Activated B cell treated with CpG ODN at 0.5 μM for 24 hours (primary cell): ENCODE results near the gene AOPEP. TPM values are rescaled to one million over a fixed set of nuclear protein-coding genes. Genes with fewer than 3 reads are reported as not detected.

ENCODE experiments used
- ATAC-seq: fragments of 200-7000 bp; cut with Tn5 transposase; one replicate; pipeline ENCODE4 v1.10.0; 2021; ENCODE audit warnings: low read depth, mild to moderate bottlenecking, moderate library complexity
- CTCF ChIA-PET: fragments of 350-600 bp; sonication (Branson Sonifier 250); formaldehyde crosslinking; loops from one replicate; lab custom pipeline; 2021; ENCODE audit warnings: antibody characterized with exemption; lab: Charles Lee
- POLR2A ChIA-PET: fragments of 350-600 bp; sonication (Branson Sonifier 250); formaldehyde crosslinking; loops from one replicate; lab custom pipeline; 2021; ENCODE audit warnings: antibody characterized with exemption; lab: Charles Lee
- DNase-seq: peaks from one replicate; pipeline ENCODE4 v3.0.0; 2022
- H3K27ac Mint-ChIP-seq: one replicate; pipeline ENCODE4 v1.8.0; 2020; ENCODE audit warnings: mixed read lengths
- H3K27me3 Mint-ChIP-seq: one replicate; pipeline ENCODE4 v1.8.0; 2021; ENCODE audit warnings: mixed read lengths
- H3K36me3 Mint-ChIP-seq: one replicate; pipeline ENCODE4 v1.8.0; 2021; ENCODE audit warnings: low read depth, mixed read lengths
- H3K4me1 Mint-ChIP-seq: one replicate; pipeline ENCODE4 v1.8.0; 2021; ENCODE audit warnings: mixed read lengths
- H3K4me3 Mint-ChIP-seq: one replicate; pipeline ENCODE4 v1.8.0; 2020; ENCODE audit warnings: mild to moderate bottlenecking, mixed read lengths
- H3K9me3 Mint-ChIP-seq: one replicate; pipeline ENCODE4 v1.8.0; 2020; ENCODE audit warnings: mixed read lengths
- intact Hi-C: fragments of 100-400 bp; cut with micrococcal nuclease; formaldehyde crosslinking; loops from one replicate; pipeline ENCODE4 v1.15.1; 2024
- total RNA-seq: library from RNA; stranded (reverse); gene quantifications from 2 replicates; pipeline ENCODE4 v1.2.3, GENCODE V29; 2022
- TF ChIP-seq, protein P1 (sequence below): fragments of 200-600 bp; IDR thresholded peaks from one replicate; pipeline ENCODE4 v1.8.0; 2022; ENCODE audit warnings: antibody characterized with exemption, mild to moderate bottlenecking

The AOPEP gene
- total RNA-seq, 1 donor from 2014 or later = 20.4 TPM

DNA sequence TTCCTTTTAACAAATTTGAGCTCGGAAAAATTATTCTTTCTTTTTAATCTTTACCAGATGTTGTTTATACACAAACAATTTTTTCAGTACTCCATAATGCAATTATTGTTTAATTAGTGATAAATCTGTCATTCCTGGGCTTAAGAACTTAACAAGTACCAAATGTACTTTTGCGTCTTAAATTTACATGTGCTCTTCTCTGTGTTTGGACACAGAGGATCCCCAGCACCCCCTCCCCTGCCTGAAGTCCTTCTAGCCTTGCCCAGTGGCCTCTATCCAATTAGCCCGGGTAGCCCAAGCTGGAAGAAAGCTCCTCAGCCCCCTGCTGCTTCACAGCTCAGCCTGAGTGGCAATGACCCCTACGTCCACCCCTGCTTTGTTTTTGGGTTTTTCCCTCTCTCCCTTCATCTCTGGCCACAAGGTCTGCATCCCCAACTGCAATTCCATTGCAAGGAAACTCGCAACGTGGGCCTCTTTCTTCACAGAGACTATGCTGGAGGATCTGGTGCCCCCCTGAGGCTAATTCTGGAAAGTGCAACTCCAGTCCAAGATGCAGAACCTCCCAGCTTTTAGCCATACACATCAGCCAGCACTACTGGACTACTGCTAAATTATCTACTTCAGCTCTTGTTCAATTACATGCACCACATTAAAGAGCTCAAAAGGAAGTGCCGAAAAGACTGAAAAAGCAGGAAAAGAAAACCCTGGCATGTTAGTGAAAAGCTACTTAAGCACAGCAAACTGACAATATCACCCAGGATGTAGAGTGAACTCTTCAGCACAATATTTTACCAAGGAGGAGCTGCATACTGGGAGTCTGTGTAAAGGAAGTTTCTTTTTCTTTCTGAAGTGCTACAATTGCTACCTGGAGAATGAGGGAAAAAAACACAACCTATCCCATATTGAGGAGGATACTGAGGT, 404.8 kb downstream of the AOPEP start:
- ATAC-seq (no peak), DNase-seq (no peak)
- ChIA-PET POLR2A (no interaction called here), CTCF (interaction anchor here (0.9 to 9.3 kb wide), 14 partner anchors 11 to 1086 kb away, joined by 3 to 220 read pairs (median 5); no protein-coding TSS in a partner anchor)
- Mint-ChIP-seq H3K4me3 (no peak overlapping the region), H3K36me3 (peaks cover 2% of the 10 kb centered on the region), H3K27ac (no peak overlapping the region), H3K9me3 (no peaks in the 10 kb centered on the region), H3K4me1 (peaks cover 4% of the 10 kb centered on the region), H3K27me3 (no peaks in the 10 kb centered on the region)
- intact Hi-C loops = loop anchor here (1.0 kb wide), 2 partner anchors 348 to 450 kb away; no protein-coding TSS in a partner anchor
- TF ChIP-seq, protein P1, sequence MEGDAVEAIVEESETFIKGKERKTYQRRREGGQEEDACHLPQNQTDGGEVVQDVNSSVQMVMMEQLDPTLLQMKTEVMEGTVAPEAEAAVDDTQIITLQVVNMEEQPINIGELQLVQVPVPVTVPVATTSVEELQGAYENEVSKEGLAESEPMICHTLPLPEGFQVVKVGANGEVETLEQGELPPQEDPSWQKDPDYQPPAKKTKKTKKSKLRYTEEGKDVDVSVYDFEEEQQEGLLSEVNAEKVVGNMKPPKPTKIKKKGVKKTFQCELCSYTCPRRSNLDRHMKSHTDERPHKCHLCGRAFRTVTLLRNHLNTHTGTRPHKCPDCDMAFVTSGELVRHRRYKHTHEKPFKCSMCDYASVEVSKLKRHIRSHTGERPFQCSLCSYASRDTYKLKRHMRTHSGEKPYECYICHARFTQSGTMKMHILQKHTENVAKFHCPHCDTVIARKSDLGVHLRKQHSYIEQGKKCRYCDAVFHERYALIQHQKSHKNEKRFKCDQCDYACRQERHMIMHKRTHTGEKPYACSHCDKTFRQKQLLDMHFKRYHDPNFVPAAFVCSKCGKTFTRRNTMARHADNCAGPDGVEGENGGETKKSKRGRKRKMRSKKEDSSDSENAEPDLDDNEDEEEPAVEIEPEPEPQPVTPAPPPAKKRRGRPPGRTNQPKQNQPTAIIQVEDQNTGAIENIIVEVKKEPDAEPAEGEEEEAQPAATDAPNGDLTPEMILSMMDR = no peak

DNA sequence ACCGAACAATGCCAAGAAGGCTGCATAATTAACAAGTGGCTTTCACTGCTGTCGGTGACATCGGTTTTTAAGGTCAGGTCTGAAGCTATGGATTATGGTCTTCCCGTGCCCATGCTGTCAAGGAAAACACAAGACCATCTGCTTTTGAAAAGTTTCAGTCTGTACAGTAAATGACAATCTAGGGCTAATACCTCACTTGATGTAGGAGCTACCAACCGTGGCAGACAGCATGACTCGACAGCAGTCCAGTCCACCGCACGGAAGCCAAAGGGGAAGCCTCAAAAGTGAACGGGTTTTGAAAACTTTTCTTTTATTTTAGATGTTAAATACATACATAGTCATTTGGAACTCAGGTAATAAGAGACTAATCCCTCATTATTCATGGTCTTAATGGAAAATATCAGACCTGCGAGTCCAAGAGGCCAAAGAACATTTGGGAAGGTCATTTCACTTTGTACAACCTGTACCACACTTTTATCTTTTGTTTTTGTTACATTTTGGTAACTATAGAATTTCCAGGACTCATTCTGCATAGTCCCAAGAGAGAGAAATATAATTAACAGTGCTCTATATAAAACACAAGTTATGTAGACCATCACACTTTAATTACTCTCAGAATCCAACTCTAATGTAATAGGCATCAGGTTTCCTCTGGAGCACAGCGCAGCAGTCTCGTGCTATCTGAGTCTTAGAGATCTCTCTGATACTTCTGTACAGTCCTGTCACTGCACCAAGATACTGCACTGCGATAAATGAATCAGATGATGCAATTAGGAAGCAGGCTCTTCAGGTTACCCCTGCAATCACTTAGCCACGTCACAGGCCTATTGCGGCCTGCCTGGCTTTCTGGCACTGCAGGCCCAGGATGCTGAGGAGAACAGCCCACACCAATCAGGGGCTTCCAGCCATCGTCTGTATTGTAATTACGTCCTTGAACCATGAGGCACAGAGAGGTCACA, 406.1 kb downstream of the AOPEP start:
- Mint-ChIP-seq H3K9me3 (no peaks in the 10 kb centered on the region), H3K4me1 (peaks cover 2% of the 10 kb centered on the region), H3K36me3 (peaks cover 4% of the 10 kb centered on the region), H3K27ac (no peak overlapping the region), H3K27me3 (no peaks in the 10 kb centered on the region), H3K4me3 (no peak overlapping the region)
- ChIA-PET CTCF (interaction anchor here (1.8 to 9.3 kb wide), 3 partner anchors 35 to 464 kb away, joined by 6 to 220 read pairs (median 7); no protein-coding TSS in a partner anchor), POLR2A (no interaction called here)
- ATAC-seq (no peak), DNase-seq (no peak)
- intact Hi-C loops = no loop called here
- TF ChIP-seq, protein P1 = no peak

DNA sequence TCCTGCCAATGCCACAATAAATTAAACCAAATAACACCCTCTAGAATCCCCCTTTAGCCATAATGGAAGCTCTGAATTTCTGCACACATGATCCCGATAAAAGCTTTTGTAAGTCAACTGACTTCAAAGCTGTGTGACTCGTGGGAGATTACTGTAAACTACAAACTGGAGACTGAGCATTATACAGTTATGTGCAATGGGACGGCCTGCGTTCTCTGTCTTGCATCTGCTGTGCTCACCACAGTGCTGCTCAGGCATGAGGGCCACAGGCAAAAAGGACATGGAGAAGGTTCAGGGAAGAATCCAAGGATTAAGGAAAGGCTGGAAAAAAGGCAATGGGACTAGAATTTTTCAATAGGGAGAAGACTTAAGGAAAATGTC, 406.8 kb downstream of the AOPEP start:
- ATAC-seq (no peak), DNase-seq (no peak)
- Mint-ChIP-seq H3K27me3 (no peaks in the 10 kb centered on the region), H3K9me3 (no peaks in the 10 kb centered on the region), H3K27ac (no peak overlapping the region), H3K36me3 (peaks cover 4% of the 10 kb centered on the region), H3K4me3 (no peak overlapping the region), H3K4me1 (no peaks in the 10 kb centered on the region)
- CTCF ChIA-PET = interaction anchor here (9.3 kb wide), 1 partner anchor 453 kb away, joined by 220 read pairs; no protein-coding TSS in a partner anchor
- POLR2A ChIA-PET = no interaction called here
- TF ChIP-seq, protein P1 = no peak
- intact Hi-C loops = no loop called here

DNA sequence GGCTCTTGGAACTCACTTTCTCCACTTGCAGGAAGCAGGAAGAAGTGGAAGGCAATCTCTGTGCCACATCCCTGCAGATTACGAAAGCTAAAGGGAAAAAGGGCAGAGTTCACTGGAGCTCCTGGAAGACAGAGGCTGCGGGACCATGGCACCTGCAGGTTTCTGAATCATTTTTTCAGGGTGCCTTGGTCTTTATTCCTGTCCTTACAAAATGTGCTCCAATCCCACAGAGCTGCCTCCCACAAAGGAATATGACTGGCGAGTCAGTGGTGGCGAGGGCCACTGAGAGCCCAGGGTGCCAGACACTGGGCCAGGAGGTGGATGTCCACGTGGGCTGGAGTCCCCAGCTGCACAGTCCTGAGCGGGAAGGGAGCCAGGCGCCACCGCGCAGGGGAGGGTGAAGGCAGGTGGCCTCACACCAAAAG, 408.0 kb downstream of the AOPEP start:
- intact Hi-C loops = no loop called here
- POLR2A ChIA-PET = no interaction called here

More for the DNA sequence above, 408.0 kb downstream of the AOPEP start:
- no peak overlapping the region for H3K27ac Mint-ChIP-seq
- TF ChIP-seq, protein P1 = no peak
- peaks cover 4% of the 10 kb centered on the region for H3K36me3 Mint-ChIP-seq
- CTCF ChIA-PET = interaction anchor here (0.9 to 2.3 kb wide), 2 partner anchors 352 to 453 kb away, joined by 3 to 9 read pairs; no protein-coding TSS in a partner anchor
- ATAC-seq (no peak), DNase-seq (no peak)
- H3K4me3 Mint-ChIP-seq = no peak overlapping the region
- H3K9me3 Mint-ChIP-seq = no peaks in the 10 kb centered on the region
- no peaks in the 10 kb centered on the region for H3K4me1 Mint-ChIP-seq
- H3K27me3 Mint-ChIP-seq = no peaks in the 10 kb centered on the region
